GM10266 (cell line): ENCODE results near the gene VPS26B.

Source experiments
- DNase-seq: peaks from one replicate; pipeline ENCODE4 v3.0.0; 2012; ENCODE audit errors: extremely low spot score
- TF ChIP-seq, protein P1 (sequence below): IDR thresholded peaks from 2 replicates; pipeline ENCODE4 v1.5.1; 2012; ENCODE audit warnings: mild to moderate bottlenecking, low read depth; ENCODE audit not compliant: control insufficient read depth, insufficient read depth; ENCODE audit errors: missing control alignments

The VPS26B gene

DNA sequence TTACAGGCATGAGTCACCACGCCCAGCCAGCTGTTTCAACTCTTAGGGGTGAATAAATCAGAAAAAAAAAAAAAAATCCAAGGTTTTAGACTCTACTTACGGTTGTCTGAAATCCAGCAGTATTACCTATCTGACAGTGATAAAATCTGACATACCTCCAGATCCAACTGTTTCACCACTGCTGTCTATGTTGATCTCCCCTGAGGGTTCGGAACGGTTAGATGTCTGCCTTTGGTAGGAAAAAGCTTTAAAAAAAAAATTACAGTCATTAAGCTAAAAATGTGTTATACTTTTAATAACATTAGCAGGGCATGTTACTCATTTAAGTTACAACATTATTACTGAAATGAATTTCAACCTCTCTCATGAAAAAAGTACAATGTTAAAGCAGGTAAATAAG, 21.8 kb upstream of the VPS26B start:
- DNase-seq, result no peak
- TF ChIP-seq, protein P1, sequence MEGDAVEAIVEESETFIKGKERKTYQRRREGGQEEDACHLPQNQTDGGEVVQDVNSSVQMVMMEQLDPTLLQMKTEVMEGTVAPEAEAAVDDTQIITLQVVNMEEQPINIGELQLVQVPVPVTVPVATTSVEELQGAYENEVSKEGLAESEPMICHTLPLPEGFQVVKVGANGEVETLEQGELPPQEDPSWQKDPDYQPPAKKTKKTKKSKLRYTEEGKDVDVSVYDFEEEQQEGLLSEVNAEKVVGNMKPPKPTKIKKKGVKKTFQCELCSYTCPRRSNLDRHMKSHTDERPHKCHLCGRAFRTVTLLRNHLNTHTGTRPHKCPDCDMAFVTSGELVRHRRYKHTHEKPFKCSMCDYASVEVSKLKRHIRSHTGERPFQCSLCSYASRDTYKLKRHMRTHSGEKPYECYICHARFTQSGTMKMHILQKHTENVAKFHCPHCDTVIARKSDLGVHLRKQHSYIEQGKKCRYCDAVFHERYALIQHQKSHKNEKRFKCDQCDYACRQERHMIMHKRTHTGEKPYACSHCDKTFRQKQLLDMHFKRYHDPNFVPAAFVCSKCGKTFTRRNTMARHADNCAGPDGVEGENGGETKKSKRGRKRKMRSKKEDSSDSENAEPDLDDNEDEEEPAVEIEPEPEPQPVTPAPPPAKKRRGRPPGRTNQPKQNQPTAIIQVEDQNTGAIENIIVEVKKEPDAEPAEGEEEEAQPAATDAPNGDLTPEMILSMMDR, result no peak

DNA sequence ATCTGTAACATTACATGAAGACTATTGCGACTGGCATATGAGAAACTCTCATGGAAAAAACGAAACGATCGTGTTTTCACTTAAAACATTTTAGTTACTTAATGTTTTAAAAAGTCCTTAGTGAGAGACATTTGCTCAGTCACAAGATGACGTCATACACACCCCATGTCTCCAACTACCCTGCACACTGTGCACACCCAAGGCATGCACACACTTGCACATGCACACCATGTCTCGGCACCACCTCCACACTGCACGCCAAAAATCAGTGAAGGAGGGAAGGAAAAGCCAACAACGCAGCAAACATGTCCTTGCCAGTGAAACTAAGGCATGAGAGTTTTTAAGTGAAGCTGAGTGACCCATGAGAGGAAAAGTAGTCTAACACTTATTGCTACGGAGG, 18.7 kb upstream of the VPS26B start:
- DNase-seq, result no peak
- TF ChIP-seq, protein P1, result no peak

GRCh38 chr11:134206185-134206584, 18.3 kb upstream of the VPS26B start:
- TF ChIP-seq, protein P1, result no peak

GRCh38 chr11:134207538-134208239, 16.8 kb upstream of the VPS26B start:
- TF ChIP-seq, protein P1, result peak; percentile 64
- DNase-seq, result no peak

More at GRCh38 chr11:134206185-134206584, 18.3 kb upstream of the VPS26B start:
- no peak for DNase-seq

GRCh38 chr11:134215836-134216235, 8.6 kb upstream of the VPS26B start:
- no peak for DNase-seq
- TF ChIP-seq, protein P1, result no peak

DNA sequence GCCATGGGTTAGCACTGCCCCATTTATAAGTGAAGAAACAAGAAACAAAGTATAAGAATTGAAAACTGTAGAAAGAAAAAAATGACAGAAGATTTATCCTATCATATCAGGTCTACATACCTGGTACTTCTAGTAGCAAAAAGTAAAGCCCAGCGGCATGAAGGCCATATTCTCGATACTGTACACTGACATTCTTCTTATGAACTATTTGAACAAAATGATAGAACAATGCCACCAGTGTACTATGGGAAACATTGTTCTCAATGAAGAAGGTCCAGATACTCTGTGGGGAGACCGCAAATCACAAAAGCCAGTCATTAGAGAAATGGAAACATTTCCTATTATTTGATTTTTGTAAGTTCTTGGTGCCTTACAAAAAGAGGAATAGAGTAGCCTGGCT, 7.7 kb upstream of the VPS26B start:
- TF ChIP-seq, protein P1, result no peak
- no peak for DNase-seq

- DNase-seq, result no peak
- TF ChIP-seq, protein P1, result no peak
Observed at GRCh38 chr11:134223121-134223520, 1.4 kb upstream of the VPS26B start.
